Measurements from ENCODE around the gene NPAS1.
A peak's percentile ranks its signal among the peaks of the same experiment; 100 is the strongest.

Gene NPAS1

GRCh38 chr19:47019431-47020041, at the start of gene NPAS1:
NPAS1 (plus strand) TSS chr19:47019837; CDS start chr19:47021048, 1,211 bp downstream.
- DNase-seq (ENCODE audit: low spot score): no peak

GRCh38 chr19:46970815-46971214, 48.8 kb upstream of the NPAS1 start:
- DNase-seq (ENCODE audit: low spot score): no peak

GRCh38 chr19:46972311-46972710, 47.3 kb upstream of the NPAS1 start:
- no peak for DNase-seq (ENCODE audit: low spot score)

- no peak for DNase-seq (ENCODE audit: low spot score)
Measured at GRCh38 chr19:46974181-46974580, 45.5 kb upstream of the NPAS1 start.

GRCh38 chr19:46975011-46975924, 44.4 kb upstream of the NPAS1 start:
- DNase-seq (ENCODE audit: low spot score): no peak

GRCh38 chr19:46975925-46976782, 43.5 kb upstream of the NPAS1 start:
- peak; percentile 89 for DNase-seq (ENCODE audit: low spot score)

- no peak for DNase-seq (ENCODE audit: low spot score)
Measured at GRCh38 chr19:46976845-46977320, 42.8 kb upstream of the NPAS1 start.

- no peak for DNase-seq (ENCODE audit: low spot score)
Measured at GRCh38 chr19:46977548-46977947, 42.1 kb upstream of the NPAS1 start.

GRCh38 chr19:46978171-46978869, 41.3 kb upstream of the NPAS1 start:
- no peak for DNase-seq (ENCODE audit: low spot score)

- DNase-seq (ENCODE audit: low spot score): no peak
Measured at GRCh38 chr19:46979126-46980105, 40.2 kb upstream of the NPAS1 start.

GRCh38 chr19:46980761-46981160, 38.9 kb upstream of the NPAS1 start:
- no peak for DNase-seq (ENCODE audit: low spot score)

GRCh38 chr19:46981286-46981945, 38.2 kb upstream of the NPAS1 start:
- peak; percentile 60 for DNase-seq (ENCODE audit: low spot score)

GRCh38 chr19:46983097-46983496, 36.5 kb upstream of the NPAS1 start:
- no peak for DNase-seq (ENCODE audit: low spot score)

- no peak for DNase-seq (ENCODE audit: low spot score)
Measured at GRCh38 chr19:46984077-46985010, 35.3 kb upstream of the NPAS1 start.

GRCh38 chr19:46985542-46986415, 33.9 kb upstream of the NPAS1 start:
- DNase-seq (ENCODE audit: low spot score): no peak

GRCh38 chr19:46988614-46989230, 30.9 kb upstream of the NPAS1 start:
- DNase-seq (ENCODE audit: low spot score): no peak

GRCh38 chr19:46990991-46991676, 28.5 kb upstream of the NPAS1 start:
- DNase-seq (ENCODE audit: low spot score): peak; percentile 89
